ENCODE results near the gene RHBDF2. TPM values are rescaled to one million over a fixed set of nuclear protein-coding genes. Genes with fewer than 3 reads are reported as not detected.
A peak's percentile ranks its signal among the peaks of the same experiment; 100 is the strongest.

RHBDF2 gene
- total RNA-seq, 2 donors from 2014 or later: 91.6 to 153 TPM

DNA sequence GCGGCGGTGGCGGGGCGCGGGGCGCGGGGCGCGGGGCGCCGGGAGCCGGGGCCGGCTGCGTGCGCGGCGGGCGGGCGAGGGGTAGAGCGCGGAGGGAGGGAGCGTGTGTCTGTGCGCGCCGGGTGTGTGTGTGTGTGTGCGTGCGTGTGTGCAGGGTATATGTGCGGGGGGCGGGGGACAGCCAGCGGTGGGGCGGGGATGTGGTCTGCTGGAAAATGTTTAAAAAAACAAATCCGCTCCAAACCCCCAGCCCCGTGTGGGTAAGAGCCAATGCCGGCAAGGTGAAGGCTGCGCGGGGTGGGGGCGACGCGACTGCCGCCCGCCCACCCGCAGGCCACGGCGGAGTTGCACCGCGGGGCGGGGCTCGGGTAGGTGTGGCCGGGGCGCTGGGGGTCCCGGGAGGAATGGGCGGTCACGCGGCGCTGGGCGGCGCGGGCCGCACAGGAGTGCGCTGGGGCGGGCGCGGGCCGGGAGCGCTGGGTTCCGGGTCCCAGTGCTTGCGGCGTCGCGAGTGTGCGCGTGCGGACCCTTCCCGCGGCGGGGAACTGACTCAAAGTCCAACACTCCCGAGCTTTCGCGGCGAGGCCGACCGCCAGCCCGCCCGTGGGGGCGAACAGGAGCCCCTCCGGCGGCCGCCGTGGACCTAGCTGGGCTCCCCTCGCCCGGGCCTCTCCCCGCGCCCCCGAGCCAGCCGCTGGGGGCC lies 36.5 kb upstream of the RHBDF2 start, which contains the start of gene CYGB:
TSS of gene CYGB (minus strand) at position 132 of the 703 bp plus-strand sequence. CDS start 167 bp downstream, outside the sequence.
- H3K27ac ChIP-seq: no peak within 1 kb of the TSS
- TF ChIP-seq CTCF (IDR thresholded peaks at IDR 0.05): no peak
- H3K9me3 ChIP-seq: no peaks in the 10 kb centered on the region
- ATAC-seq (ENCODE audit: insufficient number of reproducible peaks, low FRiP score, low read depth): no peak
- H3K4me1 ChIP-seq (ENCODE audit: control insufficient read depth in 1 of 2, low read depth in 2 of 2): peaks cover 4 to 27% of the 10 kb centered on the region in 2 donors
- no peak for DNase-seq (ENCODE audit: low spot score)
- no peaks in the 10 kb centered on the region for H3K36me3 ChIP-seq
- peak within 1 kb of the TSS; percentile 65 for H3K4me3 ChIP-seq
- peaks cover 5% of the 10 kb centered on the region for H3K27me3 ChIP-seq (replicated peaks; ENCODE audit: insufficient read depth)

- no peak for DNase-seq (ENCODE audit: low spot score)
- H3K27ac ChIP-seq: no peak overlapping the region
- no peaks in the 10 kb centered on the region for H3K36me3 ChIP-seq
- ATAC-seq (ENCODE audit: insufficient number of reproducible peaks, low FRiP score, low read depth): no peak
- H3K9me3 ChIP-seq: no peaks in the 10 kb centered on the region
- H3K4me3 ChIP-seq: peak overlapping the region; percentile 65
- peaks cover 4 to 27% of the 10 kb centered on the region in 2 donors for H3K4me1 ChIP-seq (ENCODE audit: control insufficient read depth in 1 of 2, low read depth in 2 of 2)
- H3K27me3 ChIP-seq (replicated peaks; ENCODE audit: insufficient read depth): peaks cover 5% of the 10 kb centered on the region
- no peak for TF ChIP-seq CTCF (IDR thresholded peaks at IDR 0.05)
These were observed 36.0 kb upstream of the RHBDF2 start for GRCh38 chr17:76537288-76537577.

DNA sequence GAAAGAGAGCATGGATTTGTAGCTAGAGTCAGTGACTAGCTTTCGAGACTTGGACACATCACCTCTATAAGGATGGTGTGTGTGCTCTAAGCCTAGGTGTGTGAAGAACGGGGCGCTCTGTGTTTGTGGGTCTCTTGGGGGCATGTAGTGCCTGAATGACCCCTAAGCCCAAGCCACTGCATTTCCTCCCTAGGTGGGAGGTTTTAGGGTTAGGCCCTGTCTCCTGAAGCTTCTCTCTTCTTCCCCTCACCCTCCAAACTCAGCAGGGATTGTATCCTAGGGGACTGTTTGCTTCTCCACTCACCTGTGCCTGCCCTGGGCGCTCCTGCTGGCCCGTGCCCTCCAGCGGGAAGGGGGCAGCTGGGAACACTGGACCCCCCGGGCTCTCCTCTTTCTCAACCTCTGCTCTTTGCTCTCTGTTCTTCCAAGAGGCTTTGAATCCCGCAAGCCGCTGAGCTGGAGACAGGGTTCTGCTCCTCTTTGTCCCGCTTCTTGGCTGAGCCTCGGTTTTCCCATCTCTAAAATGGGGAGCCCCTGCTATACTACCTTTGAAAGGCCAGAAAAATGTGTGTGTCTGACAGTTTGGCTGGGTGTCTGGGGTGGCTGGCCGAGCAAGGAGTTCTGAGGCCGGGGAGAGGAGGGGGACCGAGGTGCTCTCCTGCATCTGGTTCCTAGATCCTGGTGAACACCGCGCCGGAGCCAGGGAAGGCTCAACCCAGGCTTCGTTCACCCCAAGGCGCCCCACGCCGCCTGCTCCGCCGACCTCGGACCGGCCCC lies 35.5 kb upstream of the RHBDF2 start:
- no peak for ATAC-seq (ENCODE audit: insufficient number of reproducible peaks, low FRiP score, low read depth)
- no peak for DNase-seq (ENCODE audit: low spot score)
- peaks cover 4 to 27% of the 10 kb centered on the region in 2 donors for H3K4me1 ChIP-seq (ENCODE audit: control insufficient read depth in 1 of 2, low read depth in 2 of 2)

GRCh38 chr17:76535788-76536510 lies 34.7 kb upstream of the RHBDF2 start:
- H3K36me3 ChIP-seq: no peaks in the 10 kb centered on the region
- no peak overlapping the region for H3K4me3 ChIP-seq
- no peak for ATAC-seq (ENCODE audit: insufficient number of reproducible peaks, low FRiP score, low read depth)
- H3K27me3 ChIP-seq (replicated peaks; ENCODE audit: insufficient read depth): peaks cover 5% of the 10 kb centered on the region
- no peak for TF ChIP-seq CTCF (IDR thresholded peaks at IDR 0.05)
- peaks cover 4 to 25% of the 10 kb centered on the region in 2 donors for H3K4me1 ChIP-seq (ENCODE audit: control insufficient read depth in 1 of 2, low read depth in 2 of 2)
- no peak overlapping the region for H3K27ac ChIP-seq
- no peaks in the 10 kb centered on the region for H3K9me3 ChIP-seq
- no peak for DNase-seq (ENCODE audit: low spot score)

More for the DNA sequence above, 35.5 kb upstream of the RHBDF2 start:
- Histone ChIP-seq H3K9me3 (no peaks in the 10 kb centered on the region), H3K4me3 (peak overlapping the region; percentile 65), H3K27ac (no peak overlapping the region), H3K27me3 (replicated peaks; ENCODE audit: insufficient read depth) (peaks cover 5% of the 10 kb centered on the region), H3K36me3 (no peaks in the 10 kb centered on the region)
- TF ChIP-seq CTCF (IDR thresholded peaks at IDR 0.05): no peak

All from thoracic aorta (tissue), 2 donors.